ENCODE data around the gene INSM1.
"Not testable (repeated sequence)": the region's sequence is repeated elsewhere in the genome, so short reads cannot be mapped to it uniquely, and the experiment has no call there.

INSM1 gene

GRCh38 chr20:20353576-20353975 is 14.3 kb upstream of the INSM1 start:
- CTCF ChIA-PET, result no interaction called here
- no peak for TF ChIP-seq CTCF (IDR thresholded peaks at IDR 0.05; ENCODE audit: control extremely low read depth, extremely low read depth, low read depth, missing control alignments)
- no peak for DNase-seq (ENCODE audit: extremely low spot score)
- POLR2A ChIA-PET, result no interaction called here

- POLR2A ChIA-PET; DNase-seq (ENCODE audit: extremely low spot score); CTCF ChIA-PET: not testable (repeated sequence)
These were observed 12.4 kb upstream of the INSM1 start for GRCh38 chr20:20355503-20355902.

- ChIA-PET POLR2A (no interaction called here), CTCF (interaction anchor here (1.0 to 1.9 kb wide), 7 partner anchors 10 to 236 kb away, joined by 3 to 5 read pairs (median 4); no protein-coding TSS in a partner anchor)
- DNase-seq (ENCODE audit: extremely low spot score), result no peak
- TF ChIP-seq CTCF (IDR thresholded peaks at IDR 0.05; ENCODE audit: control extremely low read depth, extremely low read depth, low read depth, missing control alignments), result no peak
These were observed 9.1 kb upstream of the INSM1 start for GRCh38 chr20:20358801-20359200.

GRCh38 chr20:20359628-20360027 is 8.3 kb upstream of the INSM1 start:
- TF ChIP-seq CTCF (IDR thresholded peaks at IDR 0.05; ENCODE audit: control extremely low read depth, extremely low read depth, low read depth, missing control alignments), result no peak
- CTCF ChIA-PET, result interaction anchor here (0.8 to 1.9 kb wide), 8 partner anchors 9 to 211 kb away, joined by 3 to 5 read pairs (median 3); no protein-coding TSS in a partner anchor
- POLR2A ChIA-PET, result no interaction called here
- no peak for DNase-seq (ENCODE audit: extremely low spot score)

GRCh38 chr20:20360464-20360863 is 7.4 kb upstream of the INSM1 start:
- ChIA-PET CTCF (interaction anchor here (1.0 to 1.9 kb wide), 5 partner anchors 10 to 206 kb away, joined by 3 to 5 read pairs (median 4); no protein-coding TSS in a partner anchor), POLR2A (no interaction called here)
- peak; percentile 60 for DNase-seq (ENCODE audit: extremely low spot score)

GRCh38 chr20:20362774-20363433 is 5.0 kb upstream of the INSM1 start:
- TF ChIP-seq CTCF (IDR thresholded peaks at IDR 0.05; ENCODE audit: control extremely low read depth, extremely low read depth, low read depth, missing control alignments), result no peak
- CTCF ChIA-PET, result no interaction called here
- POLR2A ChIA-PET, result no interaction called here
- no peak for DNase-seq (ENCODE audit: extremely low spot score)

More at GRCh38 chr20:20360464-20360863, 7.4 kb upstream of the INSM1 start:
- TF ChIP-seq CTCF (IDR thresholded peaks at IDR 0.05; ENCODE audit: control extremely low read depth, extremely low read depth, low read depth, missing control alignments), result peak; percentile 61

GRCh38 chr20:20363434-20363798 is 4.5 kb upstream of the INSM1 start:
- no peak for TF ChIP-seq CTCF (IDR thresholded peaks at IDR 0.05; ENCODE audit: control extremely low read depth, extremely low read depth, low read depth, missing control alignments)
- CTCF ChIA-PET, result no interaction called here
- POLR2A ChIA-PET, result no interaction called here
- DNase-seq (ENCODE audit: extremely low spot score), result no peak
